Fibroblast of skin of abdomen (primary cell): Measurements from ENCODE around the gene NIFK.
"Not testable (repeated sequence)": the region's sequence is repeated elsewhere in the genome, so short reads cannot be mapped to it uniquely, and the experiment has no call there.

Experiments used
- DNase-seq: peaks from one replicate; pipeline ENCODE4 v3.0.0-alpha.2; 2013

Gene NIFK

GRCh38 chr2:121690572-121690971 lies 46.1 kb downstream of the NIFK start:
- DNase-seq: not testable (repeated sequence)

GRCh38 chr2:121690095-121690494 lies 46.6 kb downstream of the NIFK start:
- DNase-seq: no peak

DNA sequence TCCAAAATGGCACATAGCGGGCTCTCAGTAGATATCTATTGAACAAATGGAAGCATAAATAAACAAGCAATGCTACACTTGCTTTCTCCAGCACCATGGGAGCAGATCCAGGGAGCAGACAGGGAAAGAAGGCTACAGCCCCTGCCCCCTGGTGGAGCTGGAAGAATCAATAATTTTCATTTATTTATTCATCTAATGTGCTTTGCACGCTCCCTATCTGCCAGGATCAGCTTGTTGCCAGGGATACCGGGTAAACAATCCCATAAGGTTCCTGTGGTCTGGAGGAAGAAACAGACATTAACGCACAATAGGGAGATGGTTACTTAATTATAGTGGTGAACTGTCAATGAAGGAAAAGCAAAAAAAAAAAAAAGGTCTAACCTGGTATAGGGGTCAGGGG lies 47.3 kb downstream of the NIFK start:
- peak; percentile 48 for DNase-seq

DNA sequence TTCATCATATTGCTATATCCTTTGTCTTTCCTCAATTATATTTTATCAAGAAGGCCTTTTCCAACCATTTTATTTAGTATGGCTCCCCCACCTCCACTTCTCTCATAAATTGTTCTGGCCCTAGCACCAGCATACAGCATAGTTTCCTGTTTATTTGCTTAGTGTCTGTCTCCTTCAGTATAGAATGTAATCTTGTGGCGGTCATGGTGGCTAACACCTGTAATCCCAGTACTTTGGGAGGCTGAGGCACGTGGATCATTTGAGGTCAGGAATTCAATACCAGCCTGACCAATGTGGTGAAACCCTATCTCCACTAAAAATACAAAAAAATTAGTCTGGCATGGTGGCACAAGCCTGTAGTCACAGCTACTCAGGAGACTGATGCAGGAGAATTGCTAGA lies 47.9 kb downstream of the NIFK start:
- no peak for DNase-seq

DNA sequence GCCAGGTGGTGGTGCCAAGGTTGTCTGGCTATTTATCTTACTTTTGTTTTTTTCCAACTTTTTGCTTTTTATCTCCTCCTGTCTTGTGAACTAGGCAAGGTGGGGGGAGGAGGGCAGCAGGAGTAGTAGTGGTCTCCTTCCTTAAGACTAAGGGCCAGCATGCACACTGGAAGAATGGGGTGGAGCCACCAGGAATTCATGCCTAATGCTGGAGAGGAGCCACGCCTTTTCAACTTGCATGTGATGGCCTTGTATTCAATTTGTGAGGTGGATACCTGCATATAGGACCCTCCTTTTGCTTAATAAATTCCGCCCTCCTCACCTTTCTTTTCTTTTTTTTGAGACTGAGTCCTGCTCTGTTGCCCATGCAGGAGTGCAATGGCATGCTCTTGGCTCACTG lies 49.8 kb downstream of the NIFK start:
- no peak for DNase-seq

GRCh38 chr2:121686218-121686617 lies 50.5 kb downstream of the NIFK start:
- no peak for DNase-seq

- no peak for DNase-seq
These were observed 54.0 kb downstream of the NIFK start for GRCh38 chr2:121682396-121683298.

GRCh38 chr2:121677855-121678254 lies 58.8 kb downstream of the NIFK start:
- DNase-seq: no peak
